DND-41 (cell line): Measurements from ENCODE around the gene MAX.

Experiments used
- CTCF ChIP-seq: IDR thresholded peaks from 2 replicates; pipeline ENCODE4 v1.5.1; 2012; ENCODE audit warnings: borderline replicate concordance, low read length, moderate library complexity, mild to moderate bottlenecking; ENCODE audit not compliant: poor library complexity, severe bottlenecking; ENCODE audit errors: extremely low read depth
- EZH2 ChIP-seq: IDR thresholded peaks from 3 replicates; pipeline ENCODE4 v1.6.1; 2012; ENCODE audit warnings: borderline replicate concordance, low read depth, mild to moderate bottlenecking, moderate library complexity, low read length, inconsistent platforms; ENCODE audit not compliant: severe bottlenecking

- TF ChIP-seq CTCF (no peak), EZH2 (no peak)
Measured at GRCh38 chr14:65044596-65044959, 57.7 kb downstream of the MAX start.
